GM21360 (cell line): Measurements from ENCODE around the gene VAV1.
"Not testable (repeated sequence)": the region's sequence is repeated elsewhere in the genome, so short reads cannot be mapped to it uniquely, and the experiment has no call there.

ENCODE experiments used
- ATAC-seq: cut with Tn5 transposase; IDR thresholded peaks from one replicate; pipeline ENCODE4 v1.9.1; 2021; ENCODE audit warnings: mild to moderate bottlenecking, moderate library complexity; ENCODE audit not compliant: unreplicated experiment

VAV1 gene

DNA sequence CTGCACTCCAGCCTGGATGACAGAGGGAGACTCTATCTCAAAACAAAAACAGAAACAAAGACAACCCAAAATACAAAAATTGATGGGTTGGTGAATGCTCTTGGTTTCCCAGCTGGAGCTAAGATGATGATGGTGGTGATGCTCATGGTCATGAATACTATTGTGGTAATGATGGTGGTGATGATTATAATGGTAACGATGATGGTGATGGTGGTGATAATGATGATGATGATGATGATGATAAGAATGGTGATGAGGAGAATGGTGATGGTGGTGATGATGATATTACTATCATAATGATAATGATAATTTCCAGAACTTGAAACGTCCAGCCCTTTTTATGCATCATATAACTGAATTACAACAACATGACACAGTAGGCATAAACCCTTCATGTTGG, 40.1 kb downstream of the VAV1 start:
- ATAC-seq = no peak

DNA sequence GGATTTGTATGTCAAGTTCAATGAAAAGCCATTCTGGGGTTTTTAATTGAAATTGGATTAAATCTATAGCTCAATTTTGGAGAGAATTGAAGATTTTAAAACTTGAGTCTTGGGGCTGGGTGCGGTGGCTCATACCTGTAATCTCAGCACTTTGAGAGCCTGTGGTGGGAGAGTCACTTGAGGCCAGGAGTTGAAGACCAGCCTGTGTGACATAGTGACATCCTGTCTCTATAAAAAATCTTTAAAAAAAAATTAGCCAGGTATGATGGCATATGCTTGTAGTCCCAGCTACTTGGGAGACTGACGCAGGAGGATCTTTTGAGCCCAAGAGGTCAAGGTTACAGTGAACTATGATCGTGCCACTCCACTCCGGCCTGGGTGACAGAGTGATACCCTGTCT, 41.2 kb downstream of the VAV1 start:
- no peak for ATAC-seq

DNA sequence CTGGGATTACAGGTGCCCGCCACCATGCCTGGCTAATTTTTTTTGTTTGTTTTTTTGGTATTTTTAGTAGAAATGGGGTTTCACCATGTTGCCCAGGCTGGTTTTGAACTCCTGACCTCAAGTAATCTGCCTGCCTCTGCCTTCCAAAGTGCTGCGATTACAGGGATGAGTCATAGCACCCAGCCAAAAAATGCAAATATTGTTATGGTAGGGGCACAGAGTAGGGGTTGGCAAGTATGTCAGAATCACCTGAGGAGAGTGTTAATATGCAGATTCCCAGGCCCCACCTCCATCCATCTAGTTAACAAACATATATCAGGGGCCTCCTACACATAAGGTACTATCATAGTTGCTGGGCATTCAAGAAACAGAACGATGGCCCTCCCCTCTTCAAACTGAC, 44.7 kb downstream of the VAV1 start:
- no peak for ATAC-seq

DNA sequence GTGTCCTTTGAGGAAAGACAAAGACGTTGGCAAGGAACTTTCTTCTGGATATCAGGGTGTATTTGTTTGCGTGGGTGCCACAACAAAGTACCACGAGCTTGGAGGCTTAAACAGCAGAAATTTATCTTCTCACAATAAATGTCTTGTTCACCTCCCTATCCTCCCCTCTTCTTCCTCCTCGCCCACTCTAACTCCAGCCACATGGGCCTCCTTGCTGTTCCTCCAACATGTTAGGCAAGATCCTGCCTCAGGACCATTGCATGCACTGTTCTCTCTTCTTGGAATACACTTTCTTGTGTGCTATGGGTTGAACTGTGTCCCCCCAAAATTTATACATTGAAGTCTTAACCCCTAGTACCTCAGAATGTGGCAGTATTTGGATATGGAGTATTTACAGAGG, 45.7 kb downstream of the VAV1 start:
- no peak for ATAC-seq

DNA sequence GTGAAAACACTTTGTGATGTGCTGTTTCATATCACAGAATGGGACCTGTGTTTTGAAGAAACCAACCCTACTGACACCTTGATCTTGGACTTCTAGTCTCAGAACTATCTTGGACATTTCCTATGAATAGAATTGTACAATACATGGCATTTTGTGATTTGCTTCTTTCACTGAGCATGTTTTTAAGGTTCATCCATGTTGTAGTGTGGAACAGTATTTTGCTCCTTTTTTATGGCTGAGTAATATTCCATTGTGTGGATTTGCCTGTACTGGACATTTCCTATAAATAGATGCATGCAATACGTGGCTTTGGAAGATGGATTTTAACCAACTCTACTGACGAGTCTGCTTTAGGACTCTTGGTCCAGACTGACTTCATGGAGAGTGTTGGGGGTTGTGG, 46.8 kb downstream of the VAV1 start:
- no peak for ATAC-seq

DNA sequence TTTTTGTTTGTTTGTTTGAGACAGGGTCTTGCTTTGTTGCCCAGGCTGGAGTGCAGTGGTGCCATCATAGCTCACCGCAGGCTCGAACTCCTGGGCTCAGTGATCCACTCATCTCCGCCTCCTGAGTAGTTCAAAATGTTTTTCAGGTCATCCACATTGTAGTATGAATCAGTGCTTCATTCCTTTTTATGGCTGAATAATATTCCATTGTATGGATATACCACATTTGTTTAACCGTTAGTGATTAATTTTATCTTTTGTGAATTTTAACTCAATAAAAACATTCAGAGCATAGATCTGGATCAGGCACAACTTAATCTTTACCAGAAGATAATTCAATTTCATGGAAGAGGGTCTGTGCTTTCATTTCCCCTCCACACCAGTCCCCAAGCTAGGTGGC, 47.7 kb downstream of the VAV1 start:
- ATAC-seq = no peak

DNA sequence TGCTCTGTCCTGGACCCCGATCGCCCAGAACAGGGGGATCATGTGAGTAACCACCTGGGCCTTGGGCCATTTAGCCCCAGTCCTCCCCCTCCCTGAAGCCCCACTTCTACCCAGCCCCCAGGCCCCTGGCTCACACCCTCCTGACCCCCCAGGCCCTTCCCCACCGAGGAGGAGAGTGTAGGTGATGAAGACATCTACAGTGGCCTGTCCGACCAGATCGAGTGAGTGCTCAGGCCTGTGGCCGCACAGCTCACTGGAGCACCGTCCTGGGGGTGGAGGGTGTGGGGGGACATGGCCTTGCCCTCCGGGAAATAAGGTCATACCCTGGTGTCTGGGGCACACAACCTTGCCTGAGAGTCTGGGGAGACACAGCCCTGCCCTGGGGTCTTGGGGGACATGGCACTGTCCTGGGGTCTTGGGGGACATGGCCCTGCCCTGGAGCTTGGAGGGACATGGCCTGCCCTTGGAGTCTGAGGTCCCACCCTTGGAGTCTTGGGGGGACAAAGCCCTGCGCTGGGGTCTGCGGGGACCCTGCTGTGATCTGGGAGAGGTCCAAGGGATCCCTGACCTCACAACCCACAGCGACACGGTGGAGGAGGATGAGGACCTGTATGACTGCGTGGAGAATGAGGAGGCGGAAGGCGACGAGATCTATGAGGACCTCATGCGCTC, 49.3 kb downstream of the VAV1 start:
- no peak for ATAC-seq

DNA sequence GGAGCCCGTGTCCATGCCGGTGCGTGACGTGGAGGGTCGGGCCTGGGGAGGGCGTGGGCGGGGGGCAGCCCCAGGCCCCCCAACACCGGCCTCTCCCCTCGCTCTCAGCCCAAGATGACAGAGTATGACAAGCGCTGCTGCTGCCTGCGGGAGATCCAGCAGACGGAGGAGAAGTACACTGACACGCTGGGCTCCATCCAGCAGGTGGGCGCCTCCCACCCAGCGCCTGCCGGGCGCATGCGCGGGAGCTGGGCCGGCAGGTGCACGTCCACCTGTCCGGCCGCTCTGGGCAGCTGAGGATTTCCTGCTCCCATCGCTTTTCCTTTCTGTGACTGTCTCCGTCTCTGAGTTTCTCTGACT, 49.8 kb downstream of the VAV1 start:
- ATAC-seq = no peak

DNA sequence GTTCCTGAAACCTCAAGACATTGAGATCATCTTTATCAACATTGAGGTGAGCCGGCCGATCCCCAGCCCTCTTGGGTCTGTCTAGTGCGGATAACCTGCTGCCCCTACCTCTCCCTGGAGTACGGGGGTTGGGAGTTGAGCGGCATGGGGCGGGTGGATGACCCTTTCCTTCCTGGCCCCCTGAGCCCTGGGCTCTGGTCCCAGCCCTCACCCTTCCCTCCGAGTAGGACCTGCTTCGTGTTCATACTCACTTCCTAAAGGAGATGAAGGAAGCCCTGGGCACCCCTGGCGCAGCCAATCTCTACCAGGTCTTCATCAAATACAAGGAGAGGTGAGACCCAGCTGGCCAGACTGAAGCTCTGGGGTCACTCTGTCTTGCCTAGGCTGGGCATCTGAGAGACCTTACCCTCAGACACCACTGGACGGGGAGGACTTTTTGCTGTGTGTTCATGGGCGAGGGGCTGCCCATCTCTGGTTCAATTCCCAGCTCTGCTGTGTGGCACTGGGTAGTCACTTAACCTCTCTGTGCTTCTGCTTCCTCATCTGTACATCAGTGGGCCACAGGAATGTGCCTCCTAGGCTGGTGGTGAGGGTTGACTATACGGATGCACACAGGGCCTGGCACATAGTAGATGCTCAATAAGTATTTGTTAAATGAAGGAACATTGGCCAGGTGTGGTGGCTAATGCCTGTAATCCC, 52.7 kb downstream of the VAV1 start:
- ATAC-seq = no peak

DNA sequence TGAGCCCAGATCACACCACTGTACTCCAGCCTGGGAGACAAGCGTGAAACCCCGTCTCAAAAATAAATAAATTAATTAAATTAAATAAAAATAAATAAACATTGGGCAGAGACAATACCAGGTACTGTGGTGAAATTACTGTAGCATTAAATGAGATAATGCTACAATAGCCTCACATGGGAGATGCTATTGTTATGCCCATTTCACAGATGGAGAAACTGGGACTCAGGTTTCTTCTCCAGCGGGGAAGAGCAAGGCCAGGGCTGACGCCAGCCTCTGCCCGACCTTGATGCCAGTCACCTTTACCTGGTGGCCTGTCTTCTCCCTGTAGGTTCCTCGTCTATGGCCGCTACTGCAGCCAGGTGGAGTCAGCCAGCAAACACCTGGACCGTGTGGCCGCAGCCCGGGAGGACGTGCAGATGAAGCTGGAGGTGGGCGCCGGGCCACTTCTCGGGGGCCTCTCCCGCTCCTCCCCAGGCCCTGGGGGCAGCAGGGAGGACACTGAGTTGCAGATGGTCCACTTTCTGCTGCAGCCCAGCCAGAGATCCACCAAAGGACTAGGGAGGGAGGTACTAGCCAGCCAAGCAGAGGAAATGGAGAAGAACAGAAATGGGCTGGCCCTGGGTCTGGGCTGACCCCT, 53.9 kb downstream of the VAV1 start:
- no peak for ATAC-seq

DNA sequence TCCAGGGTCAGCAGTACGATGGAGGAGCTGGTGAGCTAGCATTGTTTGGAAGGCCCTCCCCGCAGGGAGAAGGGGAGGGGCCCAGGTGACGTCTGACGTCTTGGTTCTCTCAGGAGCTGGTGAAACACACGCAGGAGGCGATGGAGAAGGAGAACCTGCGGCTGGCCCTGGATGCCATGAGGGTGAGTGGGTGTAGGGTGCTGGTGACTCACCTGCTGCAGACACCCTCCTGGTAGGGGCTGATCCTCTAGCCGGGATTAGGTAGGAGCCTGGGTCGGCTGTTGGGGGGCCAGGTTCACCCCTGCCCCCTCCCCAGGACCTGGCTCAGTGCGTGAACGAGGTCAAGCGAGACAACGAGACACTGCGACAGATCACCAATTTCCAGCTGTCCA, 55.8 kb downstream of the VAV1 start:
- ATAC-seq = no peak

DNA sequence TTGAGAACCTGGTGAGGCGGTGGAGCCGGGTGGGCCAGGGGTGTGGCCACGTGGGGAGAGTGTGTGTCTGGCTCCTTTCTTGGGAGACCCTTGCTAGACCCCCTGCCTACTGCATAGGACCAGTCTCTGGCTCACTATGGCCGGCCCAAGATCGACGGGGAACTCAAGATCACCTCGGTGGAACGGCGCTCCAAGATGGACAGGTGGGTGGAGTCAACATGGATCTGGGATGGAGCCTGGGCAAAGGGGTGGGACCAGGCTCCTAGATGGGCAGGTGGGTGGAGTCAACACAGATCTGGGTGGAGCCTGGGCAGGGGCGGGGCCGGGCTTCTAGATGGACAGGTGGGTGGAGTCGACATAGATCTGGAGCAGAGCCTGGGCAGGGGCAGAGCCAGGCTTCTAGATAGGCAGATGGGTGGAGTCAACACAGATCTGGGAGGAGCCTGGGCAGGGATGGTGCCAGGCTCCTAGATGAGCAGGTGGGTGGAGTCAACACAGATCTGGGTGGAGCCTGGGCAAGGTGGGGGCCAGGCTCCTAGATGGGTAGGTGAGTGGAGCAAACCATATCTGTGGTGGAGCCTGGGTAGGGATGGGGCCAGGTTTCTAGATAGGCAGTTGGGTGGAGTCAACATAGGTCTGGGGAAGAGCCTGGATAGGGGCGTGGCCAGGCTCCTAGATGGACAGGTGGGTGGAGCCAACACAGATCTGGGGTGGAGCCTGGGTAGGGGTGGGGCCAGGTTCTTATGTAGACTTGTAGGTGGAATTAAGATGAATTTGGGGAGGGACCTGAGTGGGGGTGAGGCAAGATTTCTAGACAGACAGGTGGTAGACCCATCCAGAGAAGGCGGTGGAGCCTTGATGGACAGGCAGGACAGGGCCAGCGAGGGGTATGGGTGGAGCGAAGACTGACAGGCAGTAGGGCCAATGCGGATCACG, 56.5 kb downstream of the VAV1 start:
- ATAC-seq = no peak

DNA sequence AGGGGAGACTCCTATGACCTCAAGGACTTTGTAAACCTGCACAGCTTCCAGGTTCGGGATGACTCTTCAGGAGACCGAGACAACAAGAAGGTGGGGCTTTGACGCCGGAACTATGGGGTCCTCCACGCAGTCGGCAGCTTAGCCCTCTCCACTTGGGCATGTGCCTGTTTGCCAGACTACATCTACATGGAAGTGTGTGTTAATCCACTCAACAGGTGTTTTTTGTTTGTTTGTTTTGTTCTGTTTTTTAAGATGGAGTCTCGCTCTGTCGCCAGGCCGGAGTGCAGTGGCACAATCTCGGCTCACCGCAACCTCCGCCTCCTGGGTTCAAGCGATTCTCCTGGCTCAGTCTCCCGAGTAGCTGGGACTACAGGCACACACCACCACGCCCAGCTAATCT, 57.3 kb downstream of the VAV1 start:
- not testable (repeated sequence) for ATAC-seq

DNA sequence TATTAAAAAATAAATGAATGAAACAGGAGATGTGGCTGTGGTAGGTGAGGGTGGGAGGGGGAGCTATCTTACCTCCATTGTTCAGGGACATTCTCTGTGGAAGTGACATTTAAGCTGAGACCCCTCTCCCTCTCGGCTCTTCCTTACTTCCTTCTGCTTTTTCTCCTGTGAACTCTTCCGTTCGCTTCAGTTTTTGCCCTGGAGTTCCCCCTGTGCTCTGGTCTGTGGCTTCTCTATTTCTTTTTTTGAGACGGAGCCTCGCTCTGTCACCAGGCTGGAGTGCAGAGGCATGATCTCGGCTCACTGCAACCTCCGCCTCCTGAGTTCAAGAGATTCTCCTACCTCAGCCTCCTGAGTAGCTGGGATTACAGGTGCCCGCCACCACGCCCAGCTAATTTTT, 58.6 kb downstream of the VAV1 start:
- not testable (repeated sequence) for ATAC-seq

DNA sequence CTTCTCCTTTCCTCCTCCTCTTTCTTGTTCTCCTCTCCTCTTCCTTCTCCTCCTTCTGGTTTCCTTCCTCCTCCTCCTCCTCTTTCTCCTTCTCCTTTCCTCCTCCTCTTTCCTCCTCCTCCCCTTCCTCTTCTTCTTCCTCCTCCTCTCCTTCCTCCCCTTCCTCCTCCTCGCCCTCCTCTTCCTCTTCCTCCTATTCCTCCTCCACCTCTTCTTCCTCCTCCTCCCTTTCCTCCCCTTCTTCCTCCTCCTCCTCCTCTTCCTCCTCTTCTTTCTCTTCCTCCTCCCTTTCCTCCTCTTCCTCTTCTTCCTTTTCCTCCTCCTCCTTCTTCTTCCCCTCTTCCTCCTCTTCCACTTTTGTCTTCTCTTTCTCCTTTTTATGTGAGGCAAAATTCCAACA, 59.9 kb downstream of the VAV1 start:
- ATAC-seq = no peak

DNA sequence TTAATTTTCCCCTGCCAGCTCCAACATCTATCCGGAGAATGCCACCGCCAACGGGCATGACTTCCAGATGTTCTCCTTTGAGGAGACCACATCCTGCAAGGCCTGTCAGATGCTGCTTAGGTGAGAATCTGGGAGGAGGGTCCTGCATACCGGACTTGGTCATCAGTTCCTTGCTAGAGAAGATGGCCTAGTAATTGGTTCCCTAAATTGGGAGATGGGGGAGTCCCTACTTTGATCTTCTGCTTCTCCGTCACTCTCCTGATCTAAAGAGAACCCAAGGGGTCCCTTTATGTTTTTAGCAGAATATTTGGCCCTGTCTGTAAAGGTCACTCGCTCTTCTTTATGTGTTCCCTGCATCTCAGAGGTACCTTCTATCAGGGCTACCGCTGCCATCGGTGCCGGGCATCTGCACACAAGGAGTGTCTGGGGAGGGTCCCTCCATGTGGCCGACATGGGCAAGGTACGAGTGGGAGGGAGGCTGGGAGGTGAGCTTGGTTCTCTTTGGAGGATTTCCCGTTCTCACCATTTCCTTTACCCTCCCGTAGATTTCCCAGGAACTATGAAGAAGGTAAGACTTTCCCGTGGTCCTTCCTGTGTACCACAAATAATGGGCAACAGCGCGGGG, 60.8 kb downstream of the VAV1 start:
- no peak for ATAC-seq

DNA sequence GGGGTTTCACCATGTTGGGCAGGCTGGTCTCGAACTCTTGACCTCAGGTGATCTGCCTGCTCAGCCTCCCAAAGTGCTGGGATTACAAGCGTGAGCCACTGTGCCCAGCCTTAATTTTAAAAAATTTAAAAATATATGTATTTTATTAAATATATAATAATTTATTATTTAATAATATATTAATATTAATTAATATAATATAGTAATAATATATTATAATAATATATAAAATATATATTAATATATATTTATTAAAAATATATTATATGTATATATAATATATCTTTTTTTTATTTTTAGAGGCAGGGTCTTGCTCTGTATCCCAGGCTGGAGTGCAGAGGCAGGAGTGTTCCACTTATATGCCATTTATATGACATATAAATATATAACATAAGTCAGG, 61.9 kb downstream of the VAV1 start:
- no peak for ATAC-seq

DNA sequence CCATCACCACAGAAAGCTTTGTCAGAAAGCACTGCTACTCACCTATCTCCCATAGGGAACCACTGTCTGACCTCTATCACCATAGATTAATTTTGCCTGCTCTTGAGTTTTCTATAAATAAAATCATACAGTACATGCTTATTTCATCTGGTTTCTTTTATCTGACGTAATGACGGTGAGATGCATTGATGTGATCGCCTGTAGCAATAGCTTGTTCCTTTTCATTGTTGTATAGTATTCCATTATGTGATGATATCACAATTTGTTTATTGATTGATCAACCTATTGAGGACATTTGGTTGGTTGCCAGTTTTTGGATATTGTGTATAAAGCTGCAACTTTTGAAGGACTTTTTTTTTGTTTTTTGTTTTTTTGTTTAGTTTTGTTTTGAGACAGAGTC, 63.0 kb downstream of the VAV1 start:
- no peak for ATAC-seq

DNA sequence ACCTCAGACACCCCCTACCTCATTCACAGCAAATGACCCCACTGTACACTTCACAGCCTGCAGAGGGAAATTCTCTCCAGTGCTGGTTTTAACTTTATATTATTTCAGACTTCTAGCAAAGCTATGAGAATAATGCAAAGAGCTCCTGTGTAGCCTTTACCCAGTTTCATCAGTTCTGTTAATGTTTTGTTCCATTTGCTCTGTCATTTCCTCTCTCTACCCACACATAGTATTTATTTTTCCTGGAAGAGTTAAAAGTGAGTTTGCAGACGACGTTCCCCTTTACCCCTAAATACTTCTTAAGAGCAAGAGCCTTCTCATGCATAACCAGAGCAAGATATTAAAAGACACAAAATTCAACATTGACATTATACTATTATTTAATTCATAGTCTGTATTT, 65.0 kb downstream of the VAV1 start:
- no peak for ATAC-seq

DNA sequence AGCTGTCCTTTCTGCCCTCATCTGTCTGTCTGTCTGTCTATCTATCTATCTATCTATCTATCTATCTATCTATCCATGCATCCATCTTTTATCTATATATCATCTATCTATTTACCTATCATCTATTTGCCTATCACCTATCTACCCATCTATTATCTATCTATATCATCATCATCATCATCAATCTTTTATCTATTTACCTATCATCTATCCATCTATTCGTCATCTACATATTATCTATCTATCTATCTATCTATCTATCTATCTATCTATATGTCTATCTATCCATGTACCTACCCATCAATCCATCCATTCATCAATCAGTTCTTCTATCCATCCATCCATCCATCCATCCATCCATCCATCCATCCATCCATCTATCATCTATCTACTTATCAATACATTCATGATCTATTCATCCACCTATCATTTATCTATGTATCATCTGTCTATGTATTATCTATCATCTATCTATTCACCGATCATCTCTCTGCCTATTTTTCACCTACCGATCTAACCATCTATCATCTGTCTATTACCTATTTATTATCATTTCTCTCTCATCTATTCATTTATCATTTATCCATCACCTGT, 65.7 kb downstream of the VAV1 start:
- no peak for ATAC-seq
